Adrenal gland (tissue), 12 donors: ENCODE data around the gene DPP6. TPM values are rescaled to one million over a fixed set of nuclear protein-coding genes. Genes with fewer than 3 reads are reported as not detected.
"Not testable (repeated sequence)": the region's sequence is repeated elsewhere in the genome, so short reads cannot be mapped to it uniquely, and the experiment has no call there.

Experiments
- DNase-seq, 7 donors: peaks; one replicate each; pipeline ENCODE4 v3.0.0-alpha.2; 2019 to 2020
- H3K27ac ChIP-seq, 5 donors: fragments of 200-600 bp; sonication (generic) in 4 of 5; 1 replicate in 3 of 5; 2 replicates in 2 of 5; pipeline versions ENCODE4 v1.5.1 to v1.8.0; 2016 to 2020; ENCODE audit warnings: mild to moderate bottlenecking in 1 of 5
- H3K27me3 ChIP-seq: fragments of 200-600 bp; 2 replicates; pipeline ENCODE4 v1.8.0; 2021
- H3K36me3 ChIP-seq, 2 donors: fragments of 200-600 bp; replicated peaks in 1 of 2; 1 replicate in 1 of 2; 2 replicates in 1 of 2; pipeline versions ENCODE4 v1.5.1 to v1.8.0; 2018 to 2022
- H3K4me1 ChIP-seq, 2 donors: fragments of 200-600 bp; replicated peaks in 1 of 2; 1 replicate in 1 of 2; 2 replicates in 1 of 2; pipeline versions ENCODE4 v1.5.1 to v1.8.0; 2018 to 2021
- H3K4me3 ChIP-seq, 4 donors: fragments of 200-600 bp; sonication (generic) in 3 of 4; one replicate each; pipeline ENCODE4 v1.5.1; 2016 to 2018
- H3K9me3 ChIP-seq, 3 donors: fragments of 200-600 bp; sonication (generic) in 1 of 3; replicated peaks in 1 of 3; 1 replicate in 2 of 3; 2 replicates in 1 of 3; pipeline versions ENCODE4 v1.5.1 to v1.8.0; 2016 to 2021
- POLR2A ChIP-seq, 2 donors: fragments of 450-650 bp; IDR thresholded peaks; one replicate each; pipeline ENCODE4 v1.6.1; 2017; ENCODE audit warnings: antibody characterized with exemption in 2 of 2, mild to moderate bottlenecking in 2 of 2, moderate library complexity in 1 of 2
- WGBS, 4 donors: extraction: QIAGEN DNeasy Blood & Tissue Kit in 2 of 4; methylation state at CpG; one replicate each; pipeline versions ENCODE4 v1.1.5 to v1.1.7; 2013 to 2017; 5-methylcytosine and 5-hydroxymethylcytosine counted together
- intact Hi-C, 2 donors: fragments of 100-400 bp; cut with DNase I; formaldehyde crosslinking; loops; one replicate each; pipeline versions ENCODE4 v1.14.1 to v1.15.0; 2022 to 2023
- polyA plus RNA-seq, 3 donors: library from polyadenylated mRNA; stranded (reverse); fragments of 200-250 nt in 2 of 3; fragments of 350-450 nt in 1 of 3; fragmentation: Illumina TruSeq in 1 of 3; extraction: RNeasy Lipid Tissue Mini Kit (QIAGEN cat#74804) in 1 of 3; gene quantifications; one replicate each; pipeline ENCODE4 v1.2.3, GENCODE V29; 2013 to 2014
- total RNA-seq, 9 donors: library from RNA; depleted of rRNA in 4 of 9; stranded (reverse); fragments of >200 nt in 4 of 9; fragments of 120-200 nt in 1 of 9; fragmentation: NEBNext Ultra II Directional in 1 of 9; extraction: Animal tissue kit (Norgen Biotek cat#: 25700) in 1 of 9; gene quantifications; one replicate each; pipeline versions ENCODE4 v1.1.0 to v1.2.4, GENCODE V29; 2013 to 2023
- TF ChIP-seq, protein P1 (sequence below), 6 experiments: fragments of 450-650 bp in 4 of 6; fragments of 200-600 bp in 2 of 6; sonication (generic) in 1 of 6; IDR thresholded peaks; 1 replicate in 5 of 6; 2 replicates in 1 of 6; pipeline versions ENCODE4 v1.5.1 to v1.8.0; 2016 to 2021; ENCODE audit warnings: antibody characterized with exemption in 6 of 6, mild to moderate bottlenecking in 2 of 6, moderate library complexity in 1 of 6
- donor health status: healthy with polysubstance abuse.
- donor health status: Bipolar disorder and iron deficiency.
- donor health status: DM: yes; HTN: yes; CAD: no.
- donor health status: DM: no; HTN: no; CAD: no.
- donor health status: DM: no; HTN: no; CAD: no.
- donor health status: DM: yes; HTN: yes; CAD: no.

Gene DPP6
- total and polyA plus RNA-seq, 12 donors: 0.39 to 13.1 (median 5.1) TPM

DNA sequence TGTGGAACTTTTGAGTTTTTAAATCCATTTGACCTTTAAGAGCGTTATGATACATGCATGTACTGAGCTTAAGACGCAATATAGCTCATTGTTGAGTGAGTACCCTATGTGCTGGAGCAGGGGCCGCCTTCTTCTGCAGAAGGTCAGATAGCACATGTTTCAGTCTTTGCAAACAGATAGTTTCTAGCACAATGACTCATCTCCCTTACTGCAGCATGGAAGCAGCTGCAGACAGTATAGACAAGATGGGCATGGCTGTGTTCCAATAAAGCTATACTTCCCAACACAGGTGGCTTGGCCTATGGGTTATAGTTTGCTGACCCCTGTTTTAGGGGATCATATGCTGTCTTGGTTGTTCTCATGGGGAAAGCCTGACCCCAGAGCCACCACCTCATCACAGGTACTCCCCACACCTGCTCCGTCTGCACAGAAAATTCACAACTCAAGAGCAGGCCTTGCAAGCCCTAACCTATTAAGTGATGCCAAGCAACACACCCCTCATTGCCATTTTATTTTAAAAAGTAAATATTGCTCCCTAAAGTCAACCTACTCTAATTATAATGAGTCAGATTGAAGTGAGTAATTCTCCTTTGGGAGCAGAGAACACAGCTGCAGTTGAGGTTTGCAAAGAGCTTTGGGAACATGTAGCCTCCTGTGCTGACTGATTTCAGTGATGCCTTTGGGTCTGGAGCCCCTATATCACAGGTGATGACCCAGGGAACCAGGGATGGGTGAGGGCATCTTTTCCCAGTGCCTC is 620.6 kb downstream of the DPP6 start:
- H3K9me3 ChIP-seq: no peaks in the 10 kb centered on the region
- no peaks in the 10 kb centered on the region for H3K27me3 ChIP-seq
- no peak overlapping the region for H3K27ac ChIP-seq
- TF ChIP-seq POLR2A (IDR thresholded peaks at IDR 0.05): no peak
- TF ChIP-seq, protein P1, sequence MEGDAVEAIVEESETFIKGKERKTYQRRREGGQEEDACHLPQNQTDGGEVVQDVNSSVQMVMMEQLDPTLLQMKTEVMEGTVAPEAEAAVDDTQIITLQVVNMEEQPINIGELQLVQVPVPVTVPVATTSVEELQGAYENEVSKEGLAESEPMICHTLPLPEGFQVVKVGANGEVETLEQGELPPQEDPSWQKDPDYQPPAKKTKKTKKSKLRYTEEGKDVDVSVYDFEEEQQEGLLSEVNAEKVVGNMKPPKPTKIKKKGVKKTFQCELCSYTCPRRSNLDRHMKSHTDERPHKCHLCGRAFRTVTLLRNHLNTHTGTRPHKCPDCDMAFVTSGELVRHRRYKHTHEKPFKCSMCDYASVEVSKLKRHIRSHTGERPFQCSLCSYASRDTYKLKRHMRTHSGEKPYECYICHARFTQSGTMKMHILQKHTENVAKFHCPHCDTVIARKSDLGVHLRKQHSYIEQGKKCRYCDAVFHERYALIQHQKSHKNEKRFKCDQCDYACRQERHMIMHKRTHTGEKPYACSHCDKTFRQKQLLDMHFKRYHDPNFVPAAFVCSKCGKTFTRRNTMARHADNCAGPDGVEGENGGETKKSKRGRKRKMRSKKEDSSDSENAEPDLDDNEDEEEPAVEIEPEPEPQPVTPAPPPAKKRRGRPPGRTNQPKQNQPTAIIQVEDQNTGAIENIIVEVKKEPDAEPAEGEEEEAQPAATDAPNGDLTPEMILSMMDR (IDR thresholded peaks at IDR 0.05): no peak
- intact Hi-C loops: no loop called here
- 71 to 87% (median 77%) methylated on average over 4 of the region's 4 CpGs for WGBS, 4 donors
- no peak overlapping the region for H3K4me3 ChIP-seq
- H3K36me3 ChIP-seq: no peaks in the 10 kb centered on the region
- no peak for DNase-seq
- H3K4me1 ChIP-seq: no peaks in the 10 kb centered on the region

- no peak for DNase-seq
- Histone ChIP-seq H3K27me3 (no peaks in the 10 kb centered on the region), H3K4me1 (no peaks in the 10 kb centered on the region), H3K27ac (no peak overlapping the region), H3K9me3 (no peaks in the 10 kb centered on the region), H3K36me3 (no peaks in the 10 kb centered on the region), H3K4me3 (no peak overlapping the region)
- WGBS, 4 donors: 67 to 83% (median 76%) methylated on average over 6 of the region's 6 CpGs
- TF ChIP-seq POLR2A (IDR thresholded peaks at IDR 0.05): no peak
- TF ChIP-seq, protein P1 (IDR thresholded peaks at IDR 0.05): no peak
- intact Hi-C loops: no loop called here
Observed at GRCh38 chr7:154674191-154674590, 622.0 kb downstream of the DPP6 start.

DNA sequence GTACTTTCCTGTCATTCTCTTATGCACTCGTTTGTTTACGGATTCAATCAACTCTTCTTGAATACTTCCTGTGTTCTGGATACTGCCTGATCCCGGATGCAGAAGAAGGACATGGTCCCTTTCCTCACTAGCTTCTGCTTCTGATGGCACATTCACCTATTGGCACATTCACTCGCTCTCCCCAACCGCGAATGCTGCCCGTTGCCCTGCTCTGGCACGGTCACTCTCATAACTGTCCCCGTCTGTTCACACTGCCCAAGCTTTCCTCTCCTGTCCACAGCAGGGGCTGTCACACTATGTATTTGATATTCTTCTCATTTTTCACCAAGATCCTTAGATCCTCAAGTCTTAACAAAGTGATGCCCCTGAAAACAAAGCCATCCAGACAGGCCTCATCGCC is 623.4 kb downstream of the DPP6 start:
- no peaks in the 10 kb centered on the region for H3K4me1 ChIP-seq
- H3K9me3 ChIP-seq: no peaks in the 10 kb centered on the region
- TF ChIP-seq, protein P1 (IDR thresholded peaks at IDR 0.05): no peak
- no peak for TF ChIP-seq POLR2A (IDR thresholded peaks at IDR 0.05)
- no peak for DNase-seq
- H3K27me3 ChIP-seq: no peaks in the 10 kb centered on the region
- intact Hi-C loops: no loop called here
- 87 to 90% (median 88%) methylated on average over 10 of the region's 10 CpGs for WGBS, 4 donors
- H3K36me3 ChIP-seq: no peaks in the 10 kb centered on the region
- no peak overlapping the region for H3K4me3 ChIP-seq
- no peak overlapping the region for H3K27ac ChIP-seq

DNA sequence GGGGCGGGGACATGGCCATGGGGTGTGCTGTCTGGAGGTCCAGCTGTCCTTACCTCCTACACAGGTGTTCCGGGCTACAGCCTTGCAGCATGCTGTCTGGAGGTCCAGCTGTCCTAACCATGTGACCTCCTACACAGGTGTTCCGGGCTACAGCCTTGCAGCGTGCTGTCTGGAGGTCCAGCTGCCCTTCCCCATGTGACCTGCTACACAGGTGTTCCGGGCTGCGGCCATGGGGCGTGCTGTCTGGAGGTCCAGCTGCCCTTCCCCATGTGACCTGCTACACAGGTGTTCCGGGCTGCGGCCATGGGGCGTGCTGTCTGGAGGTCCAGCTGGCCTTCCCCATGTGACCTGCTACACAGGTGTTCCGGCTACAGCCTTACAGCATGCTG is 623.8 kb downstream of the DPP6 start:
- H3K4me3 ChIP-seq, H3K4me1 ChIP-seq, H3K27me3 ChIP-seq, H3K27ac ChIP-seq, DNase-seq, H3K36me3 ChIP-seq, H3K9me3 ChIP-seq, intact Hi-C loops: not testable (repeated sequence)
- WGBS, 4 donors: 79 to 90% (median 88%) methylated on average over 5 to 11 of the region's 11 CpGs
